ENCODE results near the gene PYROXD2.

Gene PYROXD2

Small RNAs within 50 kb of the gene (small RNA-seq; reads per million reads assigned to genes)
- gene MIR4685 (ENCODE audit: insufficient read depth) = 11.8 reads per million, percentile 64 among the genes with 10 or more reads in this experiment

Measured in neuronal stem cell (in vitro differentiated cells).